Endothelial cell (in vitro differentiated cells): ENCODE measurements around the gene PEPD. TPM values are rescaled to one million over a fixed set of nuclear protein-coding genes. Genes with fewer than 3 reads are reported as not detected.

ENCODE experiments used
- DNase-seq: peaks from one replicate; pipeline ENCODE4 v3.0.0; 2021; ENCODE audit warnings: low spot score
- H3K27ac Mint-ChIP-seq: one replicate; pipeline ENCODE4 v1.8.0; 2021; ENCODE audit warnings: mixed read lengths, inconsistent platforms; ENCODE audit not compliant: unreplicated experiment
- H3K27me3 Mint-ChIP-seq: one replicate; pipeline ENCODE4 v1.8.0; 2021; ENCODE audit warnings: mild to moderate bottlenecking, moderate library complexity, mixed read lengths, inconsistent platforms; ENCODE audit not compliant: unreplicated experiment
- H3K36me3 Mint-ChIP-seq: one replicate; pipeline ENCODE4 v1.8.0; 2021; ENCODE audit warnings: mild to moderate bottlenecking, low read depth, mixed read lengths, inconsistent platforms; ENCODE audit not compliant: unreplicated experiment
- H3K4me1 Mint-ChIP-seq: one replicate; pipeline ENCODE4 v1.8.0; 2021; ENCODE audit warnings: mild to moderate bottlenecking, mixed read lengths, inconsistent platforms; ENCODE audit not compliant: unreplicated experiment
- H3K4me3 Mint-ChIP-seq: one replicate; pipeline ENCODE4 v1.8.0; 2021; ENCODE audit warnings: mild to moderate bottlenecking, mixed read lengths, inconsistent platforms; ENCODE audit not compliant: unreplicated experiment
- H3K9me3 Mint-ChIP-seq: one replicate; pipeline ENCODE4 v1.8.0; 2021; ENCODE audit warnings: mixed read lengths, inconsistent platforms; ENCODE audit not compliant: unreplicated experiment
- CTCF ChIP-seq: fragments of 200-600 bp; sonication (generic); IDR thresholded peaks from one replicate; pipeline ENCODE4 v1.5.0; 2021; ENCODE audit warnings: antibody characterized with exemption; ENCODE audit not compliant: unreplicated experiment
- total RNA-seq: library from RNA; stranded (reverse); fragmentation: NEBNext Ultra II Directional; extraction: Animal tissue kit (Norgen Biotek cat#: 25700); gene quantifications from one replicate; pipeline ENCODE4 v1.2.1, GENCODE V29; 2021; ENCODE audit not compliant: unreplicated experiment

The PEPD gene
- total RNA-seq, 1 donor from 2014 or later = 40.5 TPM

GRCh38 chr19:33413426-33413725 is 108.2 kb downstream of the PEPD start:
- Mint-ChIP-seq H3K36me3 (no peaks in the 10 kb centered on the region), H3K27ac (no peak overlapping the region)

GRCh38 chr19:33412601-33413425 is 108.8 kb downstream of the PEPD start:
- Mint-ChIP-seq H3K27ac (no peak overlapping the region), H3K9me3 (no peaks in the 10 kb centered on the region), H3K4me1 (no peaks in the 10 kb centered on the region), H3K4me3 (no peak overlapping the region), H3K27me3 (peaks cover 3% of the 10 kb centered on the region), H3K36me3 (no peaks in the 10 kb centered on the region)
- DNase-seq = no peak
- TF ChIP-seq CTCF = no peak

More at GRCh38 chr19:33413426-33413725, 108.2 kb downstream of the PEPD start:
- H3K27me3 Mint-ChIP-seq = peaks cover 3% of the 10 kb centered on the region
- DNase-seq = no peak
- no peaks in the 10 kb centered on the region for H3K4me1 Mint-ChIP-seq
- TF ChIP-seq CTCF = no peak
- no peak overlapping the region for H3K4me3 Mint-ChIP-seq
- no peaks in the 10 kb centered on the region for H3K9me3 Mint-ChIP-seq

- no peak overlapping the region for H3K4me3 Mint-ChIP-seq
- H3K9me3 Mint-ChIP-seq = no peaks in the 10 kb centered on the region
- TF ChIP-seq CTCF = no peak
- no peak overlapping the region for H3K27ac Mint-ChIP-seq
- DNase-seq = no peak
- H3K4me1 Mint-ChIP-seq = no peaks in the 10 kb centered on the region
- peaks cover 3% of the 10 kb centered on the region for H3K27me3 Mint-ChIP-seq
- no peaks in the 10 kb centered on the region for H3K36me3 Mint-ChIP-seq
Measured at GRCh38 chr19:33411621-33412180, 109.9 kb downstream of the PEPD start.

GRCh38 chr19:33410915-33411401 is 110.6 kb downstream of the PEPD start:
- H3K9me3 Mint-ChIP-seq = no peaks in the 10 kb centered on the region
- H3K27ac Mint-ChIP-seq = no peak overlapping the region
- H3K4me1 Mint-ChIP-seq = no peaks in the 10 kb centered on the region
- H3K4me3 Mint-ChIP-seq = no peak overlapping the region
- H3K36me3 Mint-ChIP-seq = no peaks in the 10 kb centered on the region
- DNase-seq = no peak
- peaks cover 4% of the 10 kb centered on the region for H3K27me3 Mint-ChIP-seq
- TF ChIP-seq CTCF = no peak
